HG02798 (cell line): ENCODE results near the gene SQSTM1.
"Not testable (repeated sequence)": the region's sequence is repeated elsewhere in the genome, so short reads cannot be mapped to it uniquely, and the experiment has no call there.

ENCODE experiments used
- ATAC-seq: cut with Tn5 transposase; IDR thresholded peaks from one replicate; pipeline ENCODE4 v1.9.1; 2021; ENCODE audit warnings: mild to moderate bottlenecking; ENCODE audit not compliant: unreplicated experiment, poor library complexity

SQSTM1 gene

DNA sequence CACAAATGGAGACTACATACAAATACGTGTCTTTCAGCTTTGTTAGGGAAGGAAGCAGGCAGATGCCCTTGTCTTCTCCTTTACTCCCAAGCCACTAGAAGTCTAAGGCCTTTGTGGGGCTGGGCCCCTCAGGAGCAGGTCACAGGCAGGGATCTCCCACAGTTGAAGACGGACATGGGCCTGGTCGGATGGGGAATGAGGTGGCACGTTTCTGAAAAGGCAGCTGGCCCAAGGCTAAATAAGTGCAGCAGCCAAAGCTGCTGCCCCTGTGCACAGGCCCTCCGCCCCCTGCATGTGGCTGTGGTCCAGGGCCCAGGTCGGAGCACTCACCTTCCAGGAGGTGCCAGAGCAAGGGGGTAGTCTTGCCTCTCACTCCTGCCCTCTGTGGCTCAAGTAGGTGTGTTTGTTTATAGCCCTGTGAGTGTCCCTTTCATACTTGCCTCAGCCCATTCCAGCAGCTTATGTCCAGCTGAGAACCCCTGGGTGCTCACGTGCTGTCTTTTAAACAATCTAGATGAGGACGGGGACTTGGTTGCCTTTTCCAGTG is 1.8 kb downstream of the SQSTM1 start:
- no peak for ATAC-seq

DNA sequence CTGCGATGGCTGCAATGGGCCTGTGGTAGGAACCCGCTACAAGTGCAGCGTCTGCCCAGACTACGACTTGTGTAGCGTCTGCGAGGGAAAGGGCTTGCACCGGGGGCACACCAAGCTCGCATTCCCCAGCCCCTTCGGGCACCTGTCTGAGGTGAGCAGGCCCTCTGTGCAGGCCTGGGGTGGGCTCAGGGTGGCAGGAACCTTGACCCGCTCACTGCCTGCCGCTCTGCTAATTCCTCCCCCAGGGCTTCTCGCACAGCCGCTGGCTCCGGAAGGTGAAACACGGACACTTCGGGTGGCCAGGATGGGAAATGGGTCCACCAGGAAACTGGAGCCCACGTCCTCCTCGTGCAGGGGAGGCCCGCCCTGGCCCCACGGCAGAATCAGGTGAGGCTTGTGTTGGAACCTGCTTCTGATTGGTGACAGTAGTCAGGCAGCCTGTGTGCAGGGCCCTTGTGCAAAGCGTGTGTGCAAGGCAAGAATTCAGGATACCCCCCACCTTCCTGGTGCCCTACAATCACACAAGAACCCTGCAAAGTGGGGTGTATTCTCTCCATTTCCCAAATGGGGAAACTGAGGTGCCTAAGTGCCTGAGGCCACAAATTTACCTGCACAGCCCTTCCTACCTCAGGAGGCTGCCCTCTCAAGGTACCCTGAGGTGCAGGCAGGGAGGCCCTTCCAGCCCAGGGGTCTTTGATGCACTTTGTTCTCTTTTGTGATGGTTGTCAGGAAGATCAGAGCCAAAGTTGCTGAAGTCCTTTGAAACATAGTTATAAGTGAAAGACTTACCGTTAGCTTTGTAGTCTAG is 3.4 kb downstream of the SQSTM1 start:
- no peak for ATAC-seq

DNA sequence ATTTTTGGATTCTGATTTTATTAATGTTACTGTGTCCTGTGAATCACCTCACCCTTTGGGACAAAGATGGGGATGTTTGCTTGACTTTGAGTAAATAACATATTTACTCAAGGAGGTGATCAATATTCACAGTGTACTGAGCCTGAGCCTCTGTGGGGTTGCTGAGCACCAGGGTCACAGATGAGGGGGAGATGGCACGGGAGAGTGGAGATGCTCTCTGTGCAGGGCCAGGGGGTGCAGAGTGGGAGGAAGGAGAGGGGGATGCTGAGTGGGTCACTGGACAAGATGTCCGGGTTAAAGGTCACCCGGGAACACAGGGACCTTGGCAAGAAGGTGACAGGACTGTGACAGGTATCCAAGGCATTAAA is 4.0 kb downstream of the SQSTM1 start:
- no peak for ATAC-seq

DNA sequence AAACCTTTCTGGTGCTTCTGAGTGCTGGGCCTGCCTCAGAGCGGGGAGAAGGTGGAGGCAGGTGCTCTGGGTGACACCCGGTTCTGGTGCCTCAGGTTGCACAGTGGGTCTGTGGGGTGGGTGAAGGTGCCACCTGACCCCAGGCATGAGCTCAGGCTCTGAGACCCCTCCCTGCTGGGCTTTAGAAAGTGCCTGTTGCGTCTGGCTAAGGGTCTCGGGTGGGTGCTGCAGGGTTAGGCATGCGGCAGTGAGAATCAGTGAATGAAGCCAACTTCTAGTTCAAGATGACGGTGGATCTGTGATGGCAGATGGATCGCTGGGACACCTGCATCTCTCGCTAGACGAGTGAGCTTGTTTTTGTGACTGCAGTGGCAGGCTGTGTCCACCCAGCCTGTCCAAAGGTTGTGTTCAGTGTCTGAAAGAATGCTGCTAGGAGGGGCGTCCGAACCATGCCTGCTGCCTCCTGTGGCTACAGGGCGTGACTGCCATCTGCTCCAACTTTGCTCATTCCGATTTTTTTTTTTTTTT is 5.0 kb downstream of the SQSTM1 start:
- ATAC-seq: no peak

DNA sequence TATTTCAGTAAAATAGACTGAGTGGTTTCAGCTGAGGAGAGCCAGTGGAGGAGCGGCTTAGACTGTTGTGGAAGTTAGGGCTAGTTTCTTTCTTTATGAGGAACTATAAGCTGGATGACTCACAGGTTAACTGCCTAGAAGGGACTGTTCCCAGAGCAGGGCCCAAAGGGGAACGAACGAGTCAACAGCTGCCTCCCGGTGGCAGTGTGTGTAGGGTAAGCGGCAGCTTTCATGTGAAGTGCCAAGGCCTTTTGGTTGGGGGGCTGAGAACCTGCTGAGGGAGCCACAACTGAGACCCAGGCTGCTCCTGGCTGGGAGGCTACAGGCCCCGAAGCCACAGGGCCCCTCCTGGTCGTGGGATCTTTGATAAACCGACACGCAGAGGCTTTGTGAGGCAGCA is 7.0 kb downstream of the SQSTM1 start:
- no peak for ATAC-seq

DNA sequence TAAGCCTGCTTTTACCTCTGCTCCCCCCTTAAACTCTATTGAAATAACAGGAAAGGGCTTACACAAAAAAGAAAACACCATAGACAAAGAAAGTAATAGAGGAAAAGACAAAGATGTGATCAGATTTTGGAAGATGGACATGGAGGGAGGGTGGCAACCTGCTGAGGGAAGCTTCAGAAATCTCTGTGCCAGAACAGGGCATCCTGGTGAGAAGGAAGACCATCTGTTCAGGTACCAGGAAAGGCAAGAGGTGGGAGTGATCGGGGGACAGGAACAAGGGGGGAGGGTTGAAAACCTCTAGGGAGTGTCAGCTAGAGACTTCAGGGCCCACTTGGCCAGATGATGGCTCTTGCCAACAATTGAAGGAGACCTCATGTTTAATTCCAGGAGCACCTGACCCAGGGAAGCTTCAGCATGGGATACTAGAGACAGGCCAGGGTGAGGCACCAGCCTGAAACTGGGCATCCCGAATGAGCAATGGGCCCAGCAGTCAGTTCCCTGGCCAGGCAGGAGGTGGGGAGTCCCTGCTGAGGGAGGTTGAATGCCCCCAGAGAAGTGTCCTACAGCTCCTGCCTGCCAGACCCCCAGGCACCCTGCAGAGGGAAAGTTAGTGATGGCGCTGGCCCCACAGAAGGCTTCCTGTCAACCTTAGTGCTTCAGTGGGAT is 8.2 kb downstream of the SQSTM1 start:
- ATAC-seq: no peak

DNA sequence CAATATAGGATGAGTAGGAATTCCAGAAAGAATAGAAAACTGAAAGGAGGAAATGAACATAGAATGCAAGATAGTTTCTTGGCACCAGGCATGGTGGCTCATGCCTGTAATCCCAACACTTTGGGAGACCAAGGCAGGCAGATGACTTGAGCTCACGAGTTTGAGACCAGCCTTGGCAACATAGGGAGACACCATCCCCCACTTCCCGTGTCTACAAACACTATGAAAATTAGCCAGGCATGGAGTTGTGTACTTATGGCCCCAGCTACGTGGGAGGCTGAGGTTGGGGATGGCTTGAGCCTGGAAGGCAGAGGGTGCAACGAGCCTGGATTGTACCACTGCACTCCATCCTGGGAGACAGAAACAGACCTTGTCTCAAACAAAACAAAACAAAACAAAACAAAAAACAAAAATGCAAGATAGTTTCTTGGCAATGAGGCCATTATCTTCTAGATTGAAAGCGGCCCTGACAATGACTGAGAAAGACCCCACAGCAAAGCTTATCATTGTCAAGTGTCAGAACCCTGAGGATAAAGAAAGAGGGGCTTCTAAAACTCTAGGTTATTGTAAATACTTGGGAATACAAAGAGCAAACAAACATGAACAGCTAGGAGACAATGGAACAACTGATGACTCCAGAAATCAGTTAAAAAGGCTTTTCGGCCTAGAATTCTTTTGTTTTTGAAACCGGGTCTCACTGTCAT is 9.2 kb downstream of the SQSTM1 start:
- ATAC-seq: no peak

DNA sequence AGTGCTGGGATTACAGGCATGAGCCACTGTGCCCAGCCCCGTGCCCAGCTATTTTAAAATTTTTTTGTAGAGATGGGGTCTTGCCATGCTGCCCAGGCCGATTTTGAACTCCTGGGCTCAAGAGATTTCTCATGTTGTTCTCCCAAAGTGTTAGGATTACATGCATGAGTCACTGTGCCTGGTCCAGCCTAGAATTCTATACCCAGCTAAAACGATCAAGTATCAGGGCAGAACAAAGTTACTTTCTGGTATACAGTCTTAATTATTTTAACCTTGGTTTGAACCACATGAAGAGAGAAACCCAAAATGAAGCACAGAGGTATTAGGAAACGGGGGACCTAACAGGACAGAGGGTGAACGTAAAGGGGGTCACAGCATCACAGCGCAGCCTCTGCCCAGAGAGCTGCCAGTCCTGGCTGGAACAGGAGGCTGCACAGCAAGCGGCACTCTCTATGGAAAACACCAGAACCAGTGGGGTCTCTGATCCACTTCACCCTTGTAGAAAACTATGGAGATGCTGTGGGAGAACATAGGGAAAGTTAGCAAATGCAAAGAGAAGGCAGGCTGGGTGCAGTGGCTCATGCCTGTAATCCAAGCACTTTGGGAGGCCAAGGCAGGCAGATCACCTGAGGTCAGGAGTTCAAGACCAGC is 10.2 kb downstream of the SQSTM1 start:
- no peak for ATAC-seq

DNA sequence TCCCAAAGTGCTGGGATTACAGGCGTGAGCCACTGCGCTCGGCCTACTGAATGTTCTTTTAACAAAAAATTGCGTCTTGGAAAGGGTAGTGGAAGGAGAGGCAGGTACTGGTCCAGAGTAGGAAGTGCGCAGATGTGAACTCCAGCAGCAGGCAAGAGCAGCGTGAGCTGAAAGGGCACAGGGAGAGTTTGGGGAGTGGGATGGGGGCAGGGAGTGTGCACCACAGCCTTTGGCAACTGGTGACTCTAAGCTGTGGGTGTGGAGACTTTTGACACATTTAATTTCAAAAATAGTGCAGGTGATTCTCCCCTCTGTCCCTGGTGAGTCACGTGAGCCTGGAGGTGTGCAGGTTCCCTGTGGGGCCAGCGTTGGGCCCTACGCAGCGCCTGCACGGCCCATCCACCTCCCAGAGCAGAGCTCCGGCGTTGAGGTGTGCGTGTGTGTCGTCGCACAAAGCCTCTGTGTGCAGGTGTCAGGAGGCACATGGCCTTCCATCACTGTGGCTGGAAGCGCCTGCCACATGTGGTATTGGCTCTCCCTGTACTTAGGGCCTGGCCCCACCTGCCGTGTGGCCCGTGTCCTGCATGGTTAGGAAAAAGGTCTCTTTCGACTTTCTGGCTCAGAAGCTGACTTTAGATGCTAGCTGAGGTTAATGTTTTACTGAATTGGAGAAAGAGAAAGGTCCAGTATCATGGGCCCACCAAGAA is 11.5 kb downstream of the SQSTM1 start:
- ATAC-seq: no peak

DNA sequence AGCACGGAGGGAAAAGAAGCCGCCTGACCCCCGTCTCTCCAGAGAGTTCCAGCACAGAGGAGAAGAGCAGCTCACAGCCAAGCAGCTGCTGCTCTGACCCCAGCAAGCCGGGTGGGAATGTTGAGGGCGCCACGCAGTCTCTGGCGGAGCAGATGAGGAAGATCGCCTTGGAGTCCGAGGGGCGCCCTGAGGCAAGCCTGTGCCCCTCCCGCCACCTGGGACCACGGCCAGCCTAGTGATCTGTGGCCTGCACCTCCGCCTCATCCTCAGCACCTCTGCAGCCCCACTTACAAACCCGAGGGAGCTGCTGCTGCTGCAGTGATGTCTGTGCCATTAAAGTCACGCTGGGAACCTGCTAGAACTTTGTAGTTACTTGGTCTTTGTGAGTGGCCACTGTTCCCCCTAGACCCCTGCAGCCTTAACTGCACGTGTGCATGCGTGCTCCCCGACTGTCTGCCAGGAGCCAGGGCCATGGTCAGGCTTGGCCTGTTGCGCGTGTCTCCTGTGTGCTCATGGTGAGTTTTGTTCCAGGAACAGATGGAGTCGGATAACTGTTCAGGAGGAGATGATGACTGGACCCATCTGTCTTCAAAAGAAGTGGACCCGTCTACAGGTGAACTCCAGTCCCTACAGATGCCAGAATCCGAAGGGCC is 12.5 kb downstream of the SQSTM1 start:
- ATAC-seq: no peak

DNA sequence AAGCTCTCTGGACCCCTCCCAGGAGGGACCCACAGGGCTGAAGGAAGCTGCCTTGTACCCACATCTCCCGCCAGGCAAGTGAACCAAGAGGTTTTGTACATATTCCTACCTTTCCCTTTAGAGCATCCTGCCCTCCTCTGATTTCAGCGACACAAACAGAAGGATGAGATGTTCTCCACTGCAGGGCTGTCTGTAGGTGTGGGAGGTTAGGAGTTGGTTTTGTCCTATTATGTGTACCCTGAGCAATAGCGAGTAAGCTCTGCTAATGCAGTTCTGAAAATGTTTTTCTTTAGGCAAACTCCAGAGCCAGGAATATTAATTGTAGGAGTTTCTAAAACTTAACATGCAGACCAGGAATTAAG is 13.0 kb downstream of the SQSTM1 start:
- no peak for ATAC-seq

DNA sequence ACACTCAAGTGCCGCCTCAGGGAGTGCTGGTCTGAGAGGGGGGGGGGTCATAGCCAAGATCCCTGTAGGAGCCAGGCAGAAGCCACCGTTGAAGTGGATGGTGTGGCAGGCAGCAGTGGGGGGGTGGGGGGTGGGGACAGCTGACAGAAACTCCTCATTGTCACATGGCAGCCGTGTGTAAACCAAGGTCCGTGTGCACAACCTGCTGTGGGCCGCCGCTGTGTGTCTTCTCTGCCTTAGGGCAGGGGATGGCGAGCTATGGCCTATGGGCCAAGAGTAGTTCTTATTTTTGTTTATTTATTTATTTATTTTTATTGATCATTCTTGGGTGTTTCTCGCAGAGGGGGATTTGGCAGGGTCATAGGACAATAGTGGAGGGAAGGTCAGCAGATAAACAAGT is 13.4 kb downstream of the SQSTM1 start:
- no peak for ATAC-seq

DNA sequence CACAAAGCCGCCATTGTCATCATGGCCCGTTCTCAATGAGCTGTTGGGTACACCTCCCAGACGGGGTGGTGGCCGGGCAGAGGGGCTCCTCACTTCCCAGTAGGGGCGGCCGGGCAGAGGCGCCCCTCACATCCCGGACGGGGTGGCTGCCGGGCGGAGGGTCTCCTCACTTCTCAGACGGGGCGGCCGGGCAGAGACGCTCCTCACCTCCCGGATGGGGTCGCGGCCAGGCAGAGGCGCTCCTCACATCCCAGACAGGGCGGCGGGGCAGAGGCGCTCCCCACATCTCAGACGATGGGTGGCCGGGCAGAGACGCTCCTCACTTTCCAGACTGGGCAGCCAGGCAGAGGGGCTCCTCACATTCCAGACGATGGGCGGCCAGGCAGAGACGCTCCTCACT is 14.2 kb downstream of the SQSTM1 start:
- ATAC-seq: not testable (repeated sequence)

DNA sequence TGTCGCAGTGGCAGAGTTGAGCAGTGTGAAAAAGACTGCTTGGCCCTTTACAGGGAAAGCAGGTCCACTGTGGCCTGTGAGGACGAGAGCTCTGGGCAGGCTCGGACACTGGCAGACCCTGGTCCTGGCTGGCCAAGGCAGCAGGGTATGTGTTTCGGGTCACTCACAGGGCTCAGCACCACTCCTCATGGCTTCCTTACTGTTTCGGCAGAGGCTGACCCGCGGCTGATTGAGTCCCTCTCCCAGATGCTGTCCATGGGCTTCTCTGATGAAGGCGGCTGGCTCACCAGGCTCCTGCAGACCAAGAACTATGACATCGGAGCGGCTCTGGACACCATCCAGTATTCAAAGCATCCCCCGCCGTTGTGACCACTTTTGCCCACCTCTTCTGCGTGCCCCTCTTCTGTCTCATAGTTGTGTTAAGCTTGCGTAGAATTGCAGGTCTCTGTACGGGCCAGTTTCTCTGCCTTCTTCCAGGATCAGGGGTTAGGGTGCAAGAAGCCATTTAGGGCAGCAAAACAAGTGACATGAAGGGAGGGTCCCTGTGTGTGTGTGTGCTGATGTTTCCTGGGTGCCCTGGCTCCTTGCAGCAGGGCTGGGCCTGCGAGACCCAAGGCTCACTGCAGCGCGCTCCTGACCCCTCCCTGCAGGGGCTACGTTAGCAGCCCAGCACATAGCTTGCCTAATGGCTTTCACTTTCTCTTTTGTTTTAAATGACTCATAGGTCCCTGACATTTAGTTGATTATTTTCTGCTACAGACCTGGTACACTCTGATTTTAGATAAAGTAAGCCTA is 15.7 kb downstream of the SQSTM1 start:
- no peak for ATAC-seq

DNA sequence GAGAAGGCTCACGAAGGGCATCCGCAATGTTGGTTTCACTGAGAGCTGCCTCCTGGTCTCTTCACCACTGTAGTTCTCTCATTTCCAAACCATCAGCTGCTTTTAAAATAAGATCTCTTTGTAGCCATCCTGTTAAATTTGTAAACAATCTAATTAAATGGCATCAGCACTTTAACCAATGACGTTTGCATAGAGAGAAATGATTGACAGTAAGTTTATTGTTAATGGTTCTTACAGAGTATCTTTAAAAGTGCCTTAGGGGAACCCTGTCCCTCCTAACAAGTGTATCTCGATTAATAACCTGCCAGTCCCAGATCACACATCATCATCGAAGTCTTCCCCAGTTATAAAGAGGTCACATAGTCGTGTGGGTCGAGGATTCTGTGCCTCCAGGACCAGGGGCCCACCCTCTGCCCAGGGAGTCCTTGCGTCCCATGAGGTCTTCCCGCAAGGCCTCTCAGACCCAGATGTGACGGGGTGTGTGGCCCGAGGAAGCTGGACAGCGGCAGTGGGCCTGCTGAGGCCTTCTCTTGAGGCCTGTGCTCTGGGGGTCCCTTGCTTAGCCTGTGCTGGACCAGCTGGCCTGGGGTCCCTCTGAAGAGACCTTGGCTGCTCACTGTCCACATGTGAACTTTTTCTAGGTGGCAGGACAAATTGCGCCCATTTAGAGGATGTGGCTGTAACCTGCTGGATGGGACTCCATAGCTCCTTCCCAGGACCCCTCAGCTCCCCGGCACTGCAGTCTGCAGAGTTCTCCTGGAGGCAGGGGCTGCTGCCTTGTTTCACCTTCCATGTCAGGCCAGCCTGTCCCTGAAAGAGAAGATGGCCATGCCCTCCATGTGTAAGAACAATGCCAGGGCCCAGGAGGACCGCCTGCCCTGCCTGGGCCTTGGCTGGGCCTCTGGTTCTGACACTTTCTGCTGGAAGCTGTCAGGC is 16.6 kb downstream of the SQSTM1 start:
- ATAC-seq: no peak

DNA sequence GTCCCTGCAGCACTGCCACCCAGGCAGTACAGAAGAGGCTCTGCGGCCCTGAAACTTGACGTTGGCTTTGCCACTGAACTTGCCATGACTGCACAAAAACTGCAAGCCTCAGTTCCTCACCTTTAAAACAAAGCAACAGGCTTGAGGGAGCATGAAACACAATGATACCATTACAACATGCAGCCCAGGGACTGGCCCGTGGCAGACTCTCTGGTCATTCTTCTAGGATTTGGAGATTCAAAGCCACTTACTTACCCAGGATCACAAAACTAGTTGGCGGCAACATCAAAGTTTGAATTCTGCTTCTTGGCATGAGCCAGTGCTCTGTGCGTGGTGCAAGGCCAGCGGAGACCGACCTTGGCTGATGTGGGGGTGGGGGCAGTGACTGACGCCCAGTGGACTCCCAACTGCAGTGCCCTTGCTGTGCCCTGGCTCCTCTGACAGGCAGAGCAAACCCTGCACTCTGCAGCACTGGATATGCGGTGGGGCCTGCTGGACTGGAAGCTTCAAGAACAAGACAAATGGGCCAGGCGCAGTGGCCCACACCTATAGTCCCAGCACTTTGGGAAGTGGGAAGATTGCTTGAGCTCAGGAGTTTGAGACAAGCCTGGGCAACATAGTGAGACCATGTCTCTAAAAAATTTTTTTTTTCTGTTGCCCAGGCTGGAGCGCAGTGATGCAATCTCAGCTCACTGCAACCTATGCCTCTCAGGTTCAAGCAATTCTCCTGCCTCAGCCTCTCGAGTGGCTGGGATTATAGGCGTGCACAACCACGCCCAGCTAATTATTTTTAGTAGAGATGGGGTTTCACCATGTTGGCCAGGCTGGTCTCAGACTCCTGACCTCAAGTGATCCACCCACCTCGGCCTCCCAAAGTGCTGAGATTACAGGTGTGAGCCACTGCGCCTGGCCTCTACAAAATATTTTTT is 18.9 kb downstream of the SQSTM1 start:
- ATAC-seq: no peak

DNA sequence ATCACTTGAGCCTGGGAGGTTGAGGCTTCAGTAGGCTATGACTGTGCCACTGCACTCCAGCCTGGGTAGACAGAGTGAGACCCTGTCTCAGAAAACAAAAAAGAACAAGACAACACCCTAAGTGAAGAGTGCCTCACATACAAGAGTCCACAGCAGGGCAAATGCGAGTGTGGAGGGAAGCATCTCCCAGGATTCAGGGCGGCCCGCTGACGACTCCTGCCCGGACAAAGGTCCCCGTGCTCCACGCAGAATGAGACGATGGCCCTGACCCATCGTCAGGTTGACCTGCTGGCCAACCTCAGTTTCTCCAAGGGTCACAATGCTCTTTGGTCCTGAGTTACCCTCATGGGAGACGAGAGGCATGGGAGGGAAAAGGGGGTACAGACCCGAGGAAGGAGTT is 19.6 kb downstream of the SQSTM1 start:
- no peak for ATAC-seq
